DND-41 (cell line): ENCODE measurements around the gene FLNB.
A peak's percentile ranks its signal among the peaks of the same experiment; 100 is the strongest.

Experiments used
- ATAC-seq: fragments of 200-7000 bp; cut with Tn5 transposase; 3 replicates; pipeline ENCODE4 v1.9.1; 2021; ENCODE audit warnings: low read depth; ENCODE audit not compliant: insufficient read depth
- DNase-seq: peaks from one replicate; pipeline ENCODE4 v3.0.0-alpha.2; 2020
- H2AFZ ChIP-seq: 2 replicates; pipeline ENCODE4 v1.6.0; 2012; ENCODE audit warnings: low read depth, low read length
- H3K27ac ChIP-seq: 2 replicates; pipeline ENCODE4 v1.5.1; 2012; ENCODE audit warnings: low read length, inconsistent platforms
- H3K27me3 ChIP-seq: fragments of 200-600 bp; sonication (generic); 2 replicates; pipeline ENCODE4 v1.6.0; 2012; ENCODE audit warnings: low read length, mild to moderate bottlenecking, inconsistent platforms; ENCODE audit not compliant: insufficient read depth, poor library complexity
- H3K36me3 ChIP-seq: 2 replicates; pipeline ENCODE4 v1.5.1; 2012; ENCODE audit warnings: low read length, inconsistent platforms; ENCODE audit not compliant: insufficient read depth
- H3K4me1 ChIP-seq: 2 replicates; pipeline ENCODE4 v1.5.1; 2012; ENCODE audit warnings: mild to moderate bottlenecking, low read length; ENCODE audit not compliant: insufficient read depth
- H3K4me2 ChIP-seq: 2 replicates; pipeline ENCODE4 v1.6.0; 2012; ENCODE audit warnings: mild to moderate bottlenecking, moderate library complexity, low read length, inconsistent platforms; ENCODE audit not compliant: insufficient read depth
- H3K4me3 ChIP-seq, 2 experiments: fragments of 200-600 bp in 1 of 2; shearing (Covaris generic) in 1 of 2; 2 replicates each; pipeline ENCODE4 v1.5.1; 2012 to 2016; ENCODE audit warnings: inconsistent platforms in 2 of 2, low read length in 2 of 2, mild to moderate bottlenecking in 2 of 2, low read depth in 1 of 2, moderate library complexity in 1 of 2
- H3K79me2 ChIP-seq: 2 replicates; pipeline ENCODE4 v1.6.0; 2012; ENCODE audit warnings: low read length, inconsistent platforms; ENCODE audit not compliant: insufficient read depth
- H3K9ac ChIP-seq: 2 replicates; pipeline ENCODE4 v1.6.0; 2012; ENCODE audit warnings: low read depth, mild to moderate bottlenecking, inconsistent platforms, low read length, moderate library complexity
- H3K9me3 ChIP-seq: 2 replicates; pipeline ENCODE4 v1.5.1; 2012; ENCODE audit warnings: low read length, moderate library complexity, mild to moderate bottlenecking, inconsistent platforms; ENCODE audit not compliant: insufficient read depth, severe bottlenecking
- H4K20me1 ChIP-seq: 2 replicates; pipeline ENCODE4 v1.6.0; 2012; ENCODE audit warnings: low read length; ENCODE audit not compliant: insufficient read depth
- EZH2 ChIP-seq: IDR thresholded peaks from 3 replicates; pipeline ENCODE4 v1.6.1; 2012; ENCODE audit warnings: borderline replicate concordance, low read depth, mild to moderate bottlenecking, moderate library complexity, low read length, inconsistent platforms; ENCODE audit not compliant: severe bottlenecking
- TF ChIP-seq, protein P1 (sequence below): IDR thresholded peaks from 2 replicates; pipeline ENCODE4 v1.5.1; 2012; ENCODE audit warnings: borderline replicate concordance, low read length, moderate library complexity, mild to moderate bottlenecking; ENCODE audit not compliant: poor library complexity, severe bottlenecking; ENCODE audit errors: extremely low read depth

The FLNB gene

DNA sequence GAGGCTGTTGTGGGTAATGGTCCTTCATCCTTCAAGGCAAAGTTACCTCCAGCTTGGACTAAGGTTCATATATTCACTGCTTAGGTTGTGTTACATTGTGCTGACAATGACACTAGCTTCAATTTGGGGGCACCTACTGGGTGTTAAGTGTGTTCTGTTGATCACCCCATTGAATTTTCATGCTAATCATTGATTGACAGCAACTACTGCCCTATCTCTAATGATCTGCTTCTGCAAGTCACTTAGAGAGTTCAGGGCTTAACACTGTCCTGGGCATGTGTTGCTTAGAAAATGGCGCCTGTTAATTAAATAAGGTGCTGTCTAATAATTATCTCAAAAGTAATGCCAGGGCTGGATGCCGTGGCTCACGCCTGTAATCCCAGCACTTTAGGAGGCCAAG lies 3.4 kb downstream of the FLNB start:
- ATAC-seq (no peak), DNase-seq (no peak)
- Histone ChIP-seq H3K9me3 (no peaks in the 10 kb centered on the region), H3K9ac (no peak overlapping the region), H4K20me1 (peaks cover 42% of the 10 kb centered on the region; the same call in 1 of the 2 replicates), H3K4me3 (peak overlapping the region in 1 of 2 experiments; percentile 25; a peak in 1 of 4 replicates), H3K79me2 (peaks cover 81% of the 10 kb centered on the region), H3K4me1 (peaks cover 57% of the 10 kb centered on the region), H3K27ac (peak overlapping the region; percentile 64), H2AFZ (no peak overlapping the region), H3K4me2 (peak overlapping the region; percentile 85), H3K27me3 (no peaks in the 10 kb centered on the region), H3K36me3 (peaks cover 18% of the 10 kb centered on the region; the same call in 1 of the 2 replicates)
- TF ChIP-seq, protein P1, sequence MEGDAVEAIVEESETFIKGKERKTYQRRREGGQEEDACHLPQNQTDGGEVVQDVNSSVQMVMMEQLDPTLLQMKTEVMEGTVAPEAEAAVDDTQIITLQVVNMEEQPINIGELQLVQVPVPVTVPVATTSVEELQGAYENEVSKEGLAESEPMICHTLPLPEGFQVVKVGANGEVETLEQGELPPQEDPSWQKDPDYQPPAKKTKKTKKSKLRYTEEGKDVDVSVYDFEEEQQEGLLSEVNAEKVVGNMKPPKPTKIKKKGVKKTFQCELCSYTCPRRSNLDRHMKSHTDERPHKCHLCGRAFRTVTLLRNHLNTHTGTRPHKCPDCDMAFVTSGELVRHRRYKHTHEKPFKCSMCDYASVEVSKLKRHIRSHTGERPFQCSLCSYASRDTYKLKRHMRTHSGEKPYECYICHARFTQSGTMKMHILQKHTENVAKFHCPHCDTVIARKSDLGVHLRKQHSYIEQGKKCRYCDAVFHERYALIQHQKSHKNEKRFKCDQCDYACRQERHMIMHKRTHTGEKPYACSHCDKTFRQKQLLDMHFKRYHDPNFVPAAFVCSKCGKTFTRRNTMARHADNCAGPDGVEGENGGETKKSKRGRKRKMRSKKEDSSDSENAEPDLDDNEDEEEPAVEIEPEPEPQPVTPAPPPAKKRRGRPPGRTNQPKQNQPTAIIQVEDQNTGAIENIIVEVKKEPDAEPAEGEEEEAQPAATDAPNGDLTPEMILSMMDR = no peak
- TF ChIP-seq EZH2 = no peak

DNA sequence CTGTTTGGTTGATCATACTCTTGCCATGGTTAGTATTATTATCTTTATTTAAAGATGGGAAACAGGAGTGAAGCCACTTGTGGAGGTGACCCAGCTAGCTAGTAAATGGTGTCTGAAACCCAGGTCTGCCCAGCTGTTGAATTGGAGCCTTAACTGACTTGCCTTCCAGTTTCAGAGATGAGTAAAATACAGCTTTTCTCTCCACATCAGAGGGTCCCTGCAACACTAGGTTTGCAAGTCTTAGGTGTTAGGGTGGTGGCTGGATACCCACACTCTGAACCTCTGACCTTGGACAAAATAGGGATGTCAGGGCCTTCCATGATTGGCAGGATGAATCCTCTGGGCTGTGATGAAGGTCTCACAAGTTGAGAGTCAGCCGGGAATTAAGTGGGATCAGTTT lies 4.1 kb downstream of the FLNB start:
- Histone ChIP-seq H4K20me1 (peaks cover 42% of the 10 kb centered on the region; the same call in 1 of the 2 replicates), H3K4me2 (peak overlapping the region; percentile 38; the same call in 1 of the 2 replicates)

DNA sequence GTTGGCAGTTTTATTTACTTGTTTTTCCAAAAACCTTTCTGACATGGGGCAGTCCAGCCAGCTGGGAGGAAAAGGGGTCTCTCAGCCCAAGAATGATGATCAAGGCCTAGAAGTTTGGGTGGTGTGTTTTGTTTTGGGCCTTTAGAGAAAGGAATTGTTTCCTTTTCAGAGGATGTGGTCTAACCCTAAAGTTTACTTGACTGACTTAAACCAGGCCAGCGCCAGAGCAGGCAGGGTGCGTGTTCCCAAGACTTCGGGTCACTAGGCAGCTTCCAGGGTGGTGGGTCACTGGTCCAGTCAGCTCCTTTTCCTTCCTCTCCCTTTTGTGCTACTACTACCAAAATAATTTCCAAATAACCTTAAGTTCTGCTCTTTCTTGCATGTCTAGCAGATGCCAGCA lies 4.9 kb downstream of the FLNB start:
- Histone ChIP-seq H3K9ac (no peak overlapping the region), H4K20me1 (peaks cover 45% of the 10 kb centered on the region; the same call in 1 of the 2 replicates)

More for the DNA sequence above, 4.1 kb downstream of the FLNB start:
- Histone ChIP-seq H3K4me3 (peak overlapping the region in 1 of 2 experiments; percentile 20; a peak in 2 of 4 replicates), H3K9me3 (no peaks in the 10 kb centered on the region), H2AFZ (no peak overlapping the region), H3K79me2 (peaks cover 86% of the 10 kb centered on the region), H3K27me3 (no peaks in the 10 kb centered on the region), H3K27ac (peak overlapping the region; percentile 48), H3K36me3 (peaks cover 18% of the 10 kb centered on the region; the same call in 1 of the 2 replicates), H3K9ac (no peak overlapping the region), H3K4me1 (peaks cover 57% of the 10 kb centered on the region)
- ATAC-seq (no peak), DNase-seq (no peak)
- no peak for TF ChIP-seq EZH2
- TF ChIP-seq, protein P1 = no peak

More for the DNA sequence above, 4.9 kb downstream of the FLNB start:
- TF ChIP-seq EZH2 = no peak
- TF ChIP-seq, protein P1 = no peak
- no peaks in the 10 kb centered on the region for H3K9me3 ChIP-seq
- H3K79me2 ChIP-seq = peaks cover 94% of the 10 kb centered on the region
- H3K27ac ChIP-seq = peak overlapping the region; percentile 48
- H3K4me1 ChIP-seq = peaks cover 50% of the 10 kb centered on the region
- ATAC-seq (peak; percentile 28; the same call in 2 of the 3 replicates), DNase-seq (peak; percentile 39)
- no peak overlapping the region for H2AFZ ChIP-seq
- no peak overlapping the region for H3K4me3 ChIP-seq
- no peaks in the 10 kb centered on the region for H3K27me3 ChIP-seq
- H3K4me2 ChIP-seq = peak overlapping the region; percentile 38
- peaks cover 18% of the 10 kb centered on the region; the same call in 1 of the 2 replicates for H3K36me3 ChIP-seq
